ENCODE data around the gene SLC35F3.

SLC35F3 gene

GRCh38 chr1:233919786-233920185 lies 15.3 kb downstream of the SLC35F3 start:
- TF ChIP-seq FOXP2 (optimal IDR thresholded peaks at IDR 0.05; ENCODE audit: borderline replicate concordance, extremely low read depth, extremely low read length, insufficient read depth) (no peak), POLR2AphosphoS5 (IDR thresholded peaks at IDR 0.05; ENCODE audit: low read depth, low read length) (no peak), SIN3A (IDR thresholded peaks at IDR 0.05; ENCODE audit: borderline replicate concordance, insufficient read depth, low read length) (no peak), TAF1 (IDR thresholded peaks at IDR 0.05; ENCODE audit: borderline replicate concordance, insufficient read depth, low read length) (no peak)
- TF ChIP-seq, protein P1, sequence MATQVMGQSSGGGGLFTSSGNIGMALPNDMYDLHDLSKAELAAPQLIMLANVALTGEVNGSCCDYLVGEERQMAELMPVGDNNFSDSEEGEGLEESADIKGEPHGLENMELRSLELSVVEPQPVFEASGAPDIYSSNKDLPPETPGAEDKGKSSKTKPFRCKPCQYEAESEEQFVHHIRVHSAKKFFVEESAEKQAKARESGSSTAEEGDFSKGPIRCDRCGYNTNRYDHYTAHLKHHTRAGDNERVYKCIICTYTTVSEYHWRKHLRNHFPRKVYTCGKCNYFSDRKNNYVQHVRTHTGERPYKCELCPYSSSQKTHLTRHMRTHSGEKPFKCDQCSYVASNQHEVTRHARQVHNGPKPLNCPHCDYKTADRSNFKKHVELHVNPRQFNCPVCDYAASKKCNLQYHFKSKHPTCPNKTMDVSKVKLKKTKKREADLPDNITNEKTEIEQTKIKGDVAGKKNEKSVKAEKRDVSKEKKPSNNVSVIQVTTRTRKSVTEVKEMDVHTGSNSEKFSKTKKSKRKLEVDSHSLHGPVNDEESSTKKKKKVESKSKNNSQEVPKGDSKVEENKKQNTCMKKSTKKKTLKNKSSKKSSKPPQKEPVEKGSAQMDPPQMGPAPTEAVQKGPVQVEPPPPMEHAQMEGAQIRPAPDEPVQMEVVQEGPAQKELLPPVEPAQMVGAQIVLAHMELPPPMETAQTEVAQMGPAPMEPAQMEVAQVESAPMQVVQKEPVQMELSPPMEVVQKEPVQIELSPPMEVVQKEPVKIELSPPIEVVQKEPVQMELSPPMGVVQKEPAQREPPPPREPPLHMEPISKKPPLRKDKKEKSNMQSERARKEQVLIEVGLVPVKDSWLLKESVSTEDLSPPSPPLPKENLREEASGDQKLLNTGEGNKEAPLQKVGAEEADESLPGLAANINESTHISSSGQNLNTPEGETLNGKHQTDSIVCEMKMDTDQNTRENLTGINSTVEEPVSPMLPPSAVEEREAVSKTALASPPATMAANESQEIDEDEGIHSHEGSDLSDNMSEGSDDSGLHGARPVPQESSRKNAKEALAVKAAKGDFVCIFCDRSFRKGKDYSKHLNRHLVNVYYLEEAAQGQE (IDR thresholded peaks at IDR 0.05; ENCODE audit: insufficient read depth in 1 of 2, low read depth in 2 of 2, low read length in 2 of 2): no peak

DNA sequence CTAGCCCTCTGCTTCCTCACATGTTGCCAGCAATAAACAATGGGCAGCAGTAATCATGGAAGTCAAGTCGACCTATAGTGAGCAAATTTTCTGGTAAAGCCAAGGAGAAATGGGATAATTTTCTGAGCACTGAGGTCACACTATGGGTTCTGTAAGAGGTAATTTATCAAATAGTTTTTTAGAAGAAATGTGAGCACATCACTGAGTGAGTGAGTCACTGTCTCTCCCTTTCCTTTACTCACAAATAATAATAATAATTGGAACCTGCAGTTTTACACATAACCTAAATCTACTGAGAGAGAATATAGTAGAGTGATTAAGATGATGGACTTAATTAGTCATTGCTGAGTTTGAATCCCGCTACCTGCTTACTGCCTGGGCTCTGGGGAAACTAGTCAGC lies 23.6 kb downstream of the SLC35F3 start:
- TF ChIP-seq FOXP2 (optimal IDR thresholded peaks at IDR 0.05; ENCODE audit: borderline replicate concordance, extremely low read depth, extremely low read length, insufficient read depth) (no peak), TAF1 (IDR thresholded peaks at IDR 0.05; ENCODE audit: borderline replicate concordance, insufficient read depth, low read length) (no peak), POLR2AphosphoS5 (IDR thresholded peaks at IDR 0.05; ENCODE audit: low read depth, low read length) (no peak), SIN3A (IDR thresholded peaks at IDR 0.05; ENCODE audit: borderline replicate concordance, insufficient read depth, low read length) (no peak)
- TF ChIP-seq, protein P1 (IDR thresholded peaks at IDR 0.05; ENCODE audit: insufficient read depth in 1 of 2, low read depth in 2 of 2, low read length in 2 of 2): no peak

GRCh38 chr1:233933339-233933738 lies 28.9 kb downstream of the SLC35F3 start:
- TF ChIP-seq SIN3A (IDR thresholded peaks at IDR 0.05; ENCODE audit: borderline replicate concordance, insufficient read depth, low read length): no peak
- TF ChIP-seq TAF1 (IDR thresholded peaks at IDR 0.05; ENCODE audit: borderline replicate concordance, insufficient read depth, low read length): no peak
- no peak for TF ChIP-seq FOXP2 (optimal IDR thresholded peaks at IDR 0.05; ENCODE audit: borderline replicate concordance, extremely low read depth, extremely low read length, insufficient read depth)
- no peak for TF ChIP-seq POLR2AphosphoS5 (IDR thresholded peaks at IDR 0.05; ENCODE audit: low read depth, low read length)
- TF ChIP-seq, protein P1 (IDR thresholded peaks at IDR 0.05; ENCODE audit: insufficient read depth in 1 of 2, low read depth in 2 of 2, low read length in 2 of 2): no peak

- TF ChIP-seq TAF1 (IDR thresholded peaks at IDR 0.05; ENCODE audit: borderline replicate concordance, insufficient read depth, low read length) (no peak), SIN3A (IDR thresholded peaks at IDR 0.05; ENCODE audit: borderline replicate concordance, insufficient read depth, low read length) (no peak), POLR2AphosphoS5 (IDR thresholded peaks at IDR 0.05; ENCODE audit: low read depth, low read length) (no peak), FOXP2 (optimal IDR thresholded peaks at IDR 0.05; ENCODE audit: borderline replicate concordance, extremely low read depth, extremely low read length, insufficient read depth) (no peak)
- TF ChIP-seq, protein P1 (IDR thresholded peaks at IDR 0.05; ENCODE audit: insufficient read depth in 1 of 2, low read depth in 2 of 2, low read length in 2 of 2): no peak
Measured at GRCh38 chr1:233935297-233935868, 30.9 kb downstream of the SLC35F3 start.

Data from PFSK-1 (cell line).